Measurements from ENCODE around the gene TLE4.

Gene TLE4

DNA sequence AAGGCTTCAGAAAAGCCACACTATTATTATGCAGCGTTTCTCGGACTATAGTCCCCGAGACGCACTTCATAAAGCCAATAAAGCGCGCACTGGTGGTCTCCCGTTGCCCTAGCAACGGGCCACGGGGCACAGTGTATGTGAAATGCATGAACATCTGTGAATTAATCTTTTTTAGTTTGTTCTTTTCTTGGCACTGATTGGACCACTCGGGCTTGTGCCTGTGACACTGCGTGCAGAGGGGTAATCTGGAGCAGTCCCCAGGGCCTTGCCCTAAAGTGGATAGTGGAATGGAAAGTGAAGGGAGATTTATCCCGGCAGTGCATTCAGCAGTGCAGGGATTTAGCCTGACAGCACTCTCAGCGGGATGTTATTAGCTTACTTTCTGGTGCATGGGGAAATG lies 92.1 kb downstream of the TLE4 start:
- no peaks in the 10 kb centered on the region for H3K36me3 ChIP-seq (replicated peaks; ENCODE audit: insufficient read depth, low read length)
- H3F3A ChIP-seq (ENCODE audit: insufficient read depth, low read length), result no peaks in the 10 kb centered on the region
- no peaks in the 10 kb centered on the region for H3K27me3 ChIP-seq (replicated peaks; ENCODE audit: insufficient read depth, low read length)
- H2AFZ ChIP-seq (ENCODE audit: low read length), result no peak overlapping the region
- no peak overlapping the region for H3K9ac ChIP-seq (ENCODE audit: low read length)
- DNase-seq, result no peak
- no peaks in the 10 kb centered on the region for H3K4me1 ChIP-seq (ENCODE audit: low read length)
- no peak overlapping the region for H3K27ac ChIP-seq (ENCODE audit: low read length)
- no peaks in the 10 kb centered on the region for H3K79me2 ChIP-seq (ENCODE audit: low read length)
- H3K9me3 ChIP-seq (replicated peaks; ENCODE audit: insufficient read depth, low read length), result no peaks in the 10 kb centered on the region
- TF ChIP-seq CTCF (IDR thresholded peaks at IDR 0.05; ENCODE audit: low read length) (no peak), EZH2 (optimal IDR thresholded peaks at IDR 0.05; ENCODE audit: low read depth, low read length) (no peak), EZH2phosphoT487 (IDR thresholded peaks at IDR 0.05; ENCODE audit: low read length) (no peak)
- H3K9me2 ChIP-seq (replicated peaks; ENCODE audit: insufficient read depth, low read length), result no peaks in the 10 kb centered on the region
- H3K4me2 ChIP-seq (ENCODE audit: low read depth, low read length), result no peak overlapping the region
- H4K20me1 ChIP-seq (ENCODE audit: insufficient read depth, low read length), result no peaks in the 10 kb centered on the region
- H3K4me3 ChIP-seq (ENCODE audit: low read length), result no peak overlapping the region

GRCh38 chr9:79664375-79664831 lies 92.6 kb downstream of the TLE4 start:
- no peak overlapping the region for H3K9ac ChIP-seq (ENCODE audit: low read length)
- no peaks in the 10 kb centered on the region for H3K79me2 ChIP-seq (ENCODE audit: low read length)
- no peaks in the 10 kb centered on the region for H3K4me1 ChIP-seq (ENCODE audit: low read length)
- no peaks in the 10 kb centered on the region for H3K36me3 ChIP-seq (replicated peaks; ENCODE audit: insufficient read depth, low read length)
- no peaks in the 10 kb centered on the region for H4K20me1 ChIP-seq (ENCODE audit: insufficient read depth, low read length)
- H3K4me3 ChIP-seq (ENCODE audit: low read length), result no peak overlapping the region
- no peak for TF ChIP-seq EZH2phosphoT487 (IDR thresholded peaks at IDR 0.05; ENCODE audit: low read length)
- TF ChIP-seq CTCF (IDR thresholded peaks at IDR 0.05; ENCODE audit: low read length), result no peak
- no peak for TF ChIP-seq EZH2 (optimal IDR thresholded peaks at IDR 0.05; ENCODE audit: low read depth, low read length)
- no peaks in the 10 kb centered on the region for H3F3A ChIP-seq (ENCODE audit: insufficient read depth, low read length)
- no peaks in the 10 kb centered on the region for H3K27me3 ChIP-seq (replicated peaks; ENCODE audit: insufficient read depth, low read length)
- H3K9me3 ChIP-seq (replicated peaks; ENCODE audit: insufficient read depth, low read length), result no peaks in the 10 kb centered on the region
- DNase-seq, result no peak
- H3K9me2 ChIP-seq (replicated peaks; ENCODE audit: insufficient read depth, low read length), result no peaks in the 10 kb centered on the region
- H2AFZ ChIP-seq (ENCODE audit: low read length), result no peak overlapping the region
- H3K27ac ChIP-seq (ENCODE audit: low read length), result no peak overlapping the region
- no peak overlapping the region for H3K4me2 ChIP-seq (ENCODE audit: low read depth, low read length)

DNA sequence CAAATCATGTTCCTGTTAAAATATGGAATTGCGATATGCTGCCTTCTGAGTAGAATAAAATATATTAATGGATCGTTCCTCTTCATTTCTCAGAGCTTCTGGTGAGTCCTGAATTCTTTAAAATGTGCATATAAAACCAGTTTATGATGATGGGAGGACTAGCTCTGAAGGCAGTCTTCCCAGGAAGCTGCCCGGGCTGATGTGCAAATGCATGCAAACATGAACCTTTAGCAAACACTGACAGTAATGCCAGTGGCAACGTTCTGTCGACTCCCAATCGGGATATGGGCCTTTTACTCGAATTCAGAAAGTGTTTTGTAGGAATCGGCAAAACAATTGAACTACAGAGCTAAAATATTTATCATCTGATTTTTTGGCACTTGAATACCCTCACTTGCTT lies 93.6 kb downstream of the TLE4 start:
- H3K4me3 ChIP-seq (ENCODE audit: low read length), result no peak overlapping the region
- H3K9me2 ChIP-seq (replicated peaks; ENCODE audit: insufficient read depth, low read length), result no peaks in the 10 kb centered on the region
- H3F3A ChIP-seq (ENCODE audit: insufficient read depth, low read length), result no peaks in the 10 kb centered on the region
- H3K36me3 ChIP-seq (replicated peaks; ENCODE audit: insufficient read depth, low read length), result no peaks in the 10 kb centered on the region
- H3K79me2 ChIP-seq (ENCODE audit: low read length), result no peaks in the 10 kb centered on the region
- H3K9ac ChIP-seq (ENCODE audit: low read length), result no peak overlapping the region
- H3K27me3 ChIP-seq (replicated peaks; ENCODE audit: insufficient read depth, low read length), result no peaks in the 10 kb centered on the region
- H3K27ac ChIP-seq (ENCODE audit: low read length), result no peak overlapping the region
- TF ChIP-seq EZH2phosphoT487 (IDR thresholded peaks at IDR 0.05; ENCODE audit: low read length) (no peak), EZH2 (optimal IDR thresholded peaks at IDR 0.05; ENCODE audit: low read depth, low read length) (no peak), CTCF (IDR thresholded peaks at IDR 0.05; ENCODE audit: low read length) (no peak)
- no peak overlapping the region for H2AFZ ChIP-seq (ENCODE audit: low read length)
- no peak for DNase-seq
- no peaks in the 10 kb centered on the region for H4K20me1 ChIP-seq (ENCODE audit: insufficient read depth, low read length)
- no peak overlapping the region for H3K4me2 ChIP-seq (ENCODE audit: low read depth, low read length)
- no peaks in the 10 kb centered on the region for H3K4me1 ChIP-seq (ENCODE audit: low read length)
- no peaks in the 10 kb centered on the region for H3K9me3 ChIP-seq (replicated peaks; ENCODE audit: insufficient read depth, low read length)
